Purkinje cell (primary cell): ENCODE results near the gene FAM184A. TPM values are rescaled to one million over a fixed set of nuclear protein-coding genes. Genes with fewer than 3 reads are reported as not detected.

Experiments
- polyA plus RNA-seq: library from polyadenylated mRNA; unstranded; fragments of >200 nt; fragmentation: Nextera tagmentation; gene quantifications from 2 replicates; pipeline ENCODE4 v1.2.1, GENCODE V29; 2014

Gene FAM184A, protein sequence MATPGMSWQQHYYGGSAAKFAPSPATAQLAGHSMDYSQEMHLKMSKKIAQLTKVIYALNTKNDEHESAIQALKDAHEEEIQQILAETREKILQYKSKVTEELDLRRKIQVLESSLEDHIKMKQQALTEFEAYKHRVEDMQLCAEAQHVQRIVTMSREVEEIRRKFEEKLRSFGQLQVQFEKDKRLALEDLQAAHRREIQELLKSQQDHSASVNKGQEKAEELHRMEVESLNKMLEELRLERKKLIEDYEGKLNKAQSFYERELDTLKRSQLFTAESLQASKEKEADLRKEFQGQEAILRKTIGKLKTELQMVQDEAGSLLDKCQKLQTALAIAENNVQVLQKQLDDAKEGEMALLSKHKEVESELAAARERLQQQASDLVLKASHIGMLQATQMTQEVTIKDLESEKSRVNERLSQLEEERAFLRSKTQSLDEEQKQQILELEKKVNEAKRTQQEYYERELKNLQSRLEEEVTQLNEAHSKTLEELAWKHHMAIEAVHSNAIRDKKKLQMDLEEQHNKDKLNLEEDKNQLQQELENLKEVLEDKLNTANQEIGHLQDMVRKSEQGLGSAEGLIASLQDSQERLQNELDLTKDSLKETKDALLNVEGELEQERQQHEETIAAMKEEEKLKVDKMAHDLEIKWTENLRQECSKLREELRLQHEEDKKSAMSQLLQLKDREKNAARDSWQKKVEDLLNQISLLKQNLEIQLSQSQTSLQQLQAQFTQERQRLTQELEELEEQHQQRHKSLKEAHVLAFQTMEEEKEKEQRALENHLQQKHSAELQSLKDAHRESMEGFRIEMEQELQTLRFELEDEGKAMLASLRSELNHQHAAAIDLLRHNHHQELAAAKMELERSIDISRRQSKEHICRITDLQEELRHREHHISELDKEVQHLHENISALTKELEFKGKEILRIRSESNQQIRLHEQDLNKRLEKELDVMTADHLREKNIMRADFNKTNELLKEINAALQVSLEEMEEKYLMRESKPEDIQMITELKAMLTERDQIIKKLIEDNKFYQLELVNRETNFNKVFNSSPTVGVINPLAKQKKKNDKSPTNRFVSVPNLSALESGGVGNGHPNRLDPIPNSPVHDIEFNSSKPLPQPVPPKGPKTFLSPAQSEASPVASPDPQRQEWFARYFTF
- polyA plus RNA-seq: 56.8 and 85.8 TPM in 2 replicates

DNA sequence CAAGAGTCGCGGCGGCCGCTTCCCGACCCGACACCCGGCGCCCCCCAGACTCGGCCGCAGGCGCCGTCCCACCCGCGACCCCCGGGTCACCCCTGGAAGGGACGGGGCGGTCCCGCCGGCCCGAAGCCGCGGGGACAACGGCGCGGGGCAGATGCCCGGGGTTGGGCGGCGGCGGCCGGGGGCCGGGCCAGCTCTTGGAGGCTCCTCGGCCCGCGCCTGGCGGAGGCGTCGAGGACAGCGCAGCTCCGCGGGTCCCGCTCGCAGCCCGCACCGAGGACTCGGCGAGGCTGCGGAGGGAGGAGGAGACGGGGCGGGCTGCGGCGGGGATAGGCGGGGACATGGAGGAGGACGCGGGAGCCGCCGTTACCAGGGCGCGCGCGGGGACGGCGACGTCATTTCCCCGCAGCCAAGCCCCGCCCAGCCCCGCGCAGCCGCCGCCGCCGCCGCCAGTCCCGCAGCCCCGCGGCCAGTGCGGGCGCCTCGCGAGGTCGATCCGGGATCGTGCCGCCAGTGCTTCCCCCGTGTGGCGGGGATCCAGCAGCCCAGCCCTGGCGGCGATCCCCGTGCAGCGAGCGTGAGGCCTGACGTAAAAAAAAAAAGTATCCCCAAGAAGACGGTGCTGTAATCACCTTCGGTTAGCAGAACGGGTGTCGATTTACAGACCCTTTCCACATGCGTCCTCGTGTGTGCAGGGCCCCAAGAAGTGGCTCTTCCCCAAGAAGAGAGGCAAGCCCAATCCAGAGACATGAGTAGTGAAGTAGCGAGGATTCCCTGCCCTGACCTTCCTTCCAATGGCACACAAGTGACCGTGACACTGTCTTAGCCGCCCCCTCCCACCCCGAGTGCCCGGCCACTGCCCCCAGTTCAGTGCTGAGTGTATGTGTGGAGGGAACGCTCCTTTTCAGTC, at the start of gene FAM184A:
FAM184A (minus strand) TSS at position 289 of the 907 bp plus-strand sequence. CDS start 365 bp downstream, outside the sequence.

DNA sequence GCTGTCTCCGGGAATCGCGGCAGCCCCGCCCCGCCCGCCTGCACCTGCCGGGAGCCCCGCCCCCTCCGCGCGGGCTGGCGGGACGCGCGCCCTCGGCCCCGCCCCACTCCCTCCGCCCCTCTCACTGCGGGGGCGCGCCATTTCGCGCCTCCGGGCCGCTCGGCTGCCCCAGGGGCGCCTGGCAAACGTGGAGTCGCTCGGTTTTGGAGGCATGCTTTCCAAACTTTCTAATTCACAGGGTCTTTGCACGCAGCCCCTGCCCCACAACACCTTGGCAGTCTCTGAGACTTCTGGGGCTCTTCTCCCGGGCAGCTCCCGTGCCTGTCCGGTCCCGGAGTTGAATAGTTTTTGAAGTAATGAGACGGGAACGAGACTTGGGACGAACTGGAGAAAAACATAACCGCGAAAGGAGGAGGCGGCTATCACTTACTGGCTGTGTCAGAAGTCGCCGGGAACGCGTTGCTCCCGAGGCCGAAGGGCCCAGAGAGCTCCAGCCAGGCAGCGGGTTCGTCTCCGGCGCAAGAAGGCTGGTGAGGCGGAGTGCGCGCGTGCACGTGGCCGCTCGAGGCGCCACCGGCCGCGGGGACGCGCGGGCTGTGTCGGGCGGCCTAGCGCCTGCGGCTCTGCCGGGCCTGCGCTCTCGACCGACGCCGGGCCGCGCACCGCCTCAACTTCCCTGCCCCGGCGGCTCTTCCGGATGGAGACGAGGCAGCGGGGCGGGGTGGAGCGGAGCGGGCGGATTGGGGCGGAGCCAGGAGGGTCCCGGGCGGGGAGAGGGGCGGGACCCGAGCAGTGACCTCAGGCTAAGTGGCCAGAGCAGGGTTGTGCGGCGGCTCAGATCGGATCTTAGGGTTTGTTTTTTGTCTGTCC, 143.8 kb downstream of the FAM184A start, which contains the start of gene MCM9:
MCM9 (minus strand) TSS at position 699 of the 870 bp plus-strand sequence. CDS start 3,436 bp downstream, outside the sequence.

Other genes with a start within 250 kb of the FAM184A start
- gene ASF1A, start 184.5 kb downstream of the FAM184A start, polyA plus RNA-seq: 46.9 and 61.6 TPM in 2 replicates
- 3.3 and 3.6 TPM in 2 replicates for gene MCM9, start 143.5 kb downstream of the FAM184A start, polyA plus RNA-seq